ENCODE data around the gene GOLGA3.

Gene GOLGA3

DNA sequence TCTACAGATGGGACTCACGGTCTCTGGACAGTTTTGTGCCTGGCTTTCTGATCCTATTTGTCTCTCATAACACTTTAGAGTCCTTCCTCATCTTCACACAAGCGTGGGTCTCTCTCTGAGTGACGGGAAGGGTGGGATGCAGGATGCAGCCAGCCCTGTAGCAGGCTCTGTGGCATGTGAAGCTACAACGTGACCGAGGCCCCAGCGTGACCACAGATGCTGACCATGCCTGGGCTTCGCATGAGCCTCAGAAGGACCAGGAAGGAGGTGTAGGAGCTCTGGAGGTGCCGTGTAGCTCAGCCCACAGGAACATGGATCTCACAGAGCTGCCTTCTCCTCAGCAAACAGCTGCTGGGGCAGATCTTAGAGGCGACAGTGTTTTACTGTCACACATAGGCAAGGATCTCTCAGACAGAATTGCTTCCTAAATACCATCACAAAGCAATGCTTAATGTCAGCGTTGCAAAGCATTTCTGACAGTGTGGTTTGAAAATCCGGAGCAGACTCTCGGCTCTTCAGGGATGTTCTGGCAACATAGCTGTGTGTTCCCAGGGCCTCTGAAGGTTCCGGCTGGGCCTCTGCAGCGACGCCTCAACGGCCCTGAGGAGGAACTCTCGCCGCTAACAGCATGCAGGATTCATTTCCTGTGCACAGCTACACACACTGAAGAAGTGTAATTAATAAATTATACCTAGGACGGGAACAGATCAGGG, 88.9 kb downstream of the GOLGA3 start:
- H3K4me1 ChIP-seq (ENCODE audit: control insufficient read depth, insufficient read depth, low read length), result no peaks in the 10 kb centered on the region
- H3K4me2 ChIP-seq (ENCODE audit: low read length), result no peak overlapping the region
- H3K9ac ChIP-seq (ENCODE audit: low read depth, low read length), result no peak overlapping the region
- peaks cover 90% of the 10 kb centered on the region for H3K36me3 ChIP-seq (ENCODE audit: insufficient read depth, low read length)
- no peaks in the 10 kb centered on the region for H3K9me3 ChIP-seq (replicated peaks; ENCODE audit: low read length)
- no peak overlapping the region for H3K4me3 ChIP-seq (ENCODE audit: low read length)
- H3K27me3 ChIP-seq (ENCODE audit: control insufficient read depth, insufficient read depth, low read length), result no peaks in the 10 kb centered on the region

DNA sequence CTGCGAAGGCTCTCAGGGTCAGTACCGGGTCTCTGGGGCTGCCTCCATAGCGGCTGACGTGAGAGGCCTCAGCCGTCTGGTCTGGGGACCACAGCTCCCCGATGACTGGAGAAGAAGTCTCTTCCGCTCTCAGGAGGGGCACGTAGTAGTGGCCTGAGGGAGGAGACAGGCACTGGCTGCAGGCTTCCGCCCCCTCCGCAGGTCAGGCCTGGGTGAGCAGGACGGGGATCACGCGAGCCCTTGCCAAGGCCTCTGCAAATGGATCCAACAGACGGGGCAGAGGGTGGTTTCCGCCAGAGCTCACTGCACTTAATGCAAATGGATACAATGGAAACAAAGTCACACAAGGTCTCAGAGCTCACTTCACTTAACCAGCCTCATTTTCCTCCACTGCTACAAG, 91.8 kb downstream of the GOLGA3 start:
- Histone ChIP-seq H3K9me3 (replicated peaks; ENCODE audit: low read length) (no peaks in the 10 kb centered on the region), H3K4me1 (ENCODE audit: control insufficient read depth, insufficient read depth, low read length) (no peaks in the 10 kb centered on the region), H3K36me3 (ENCODE audit: insufficient read depth, low read length) (peaks cover 81% of the 10 kb centered on the region), H3K4me2 (ENCODE audit: low read length) (no peak overlapping the region), H3K4me3 (ENCODE audit: low read length) (no peak overlapping the region), H3K9ac (ENCODE audit: low read depth, low read length) (no peak overlapping the region), H3K27me3 (ENCODE audit: control insufficient read depth, insufficient read depth, low read length) (no peaks in the 10 kb centered on the region)

DNA sequence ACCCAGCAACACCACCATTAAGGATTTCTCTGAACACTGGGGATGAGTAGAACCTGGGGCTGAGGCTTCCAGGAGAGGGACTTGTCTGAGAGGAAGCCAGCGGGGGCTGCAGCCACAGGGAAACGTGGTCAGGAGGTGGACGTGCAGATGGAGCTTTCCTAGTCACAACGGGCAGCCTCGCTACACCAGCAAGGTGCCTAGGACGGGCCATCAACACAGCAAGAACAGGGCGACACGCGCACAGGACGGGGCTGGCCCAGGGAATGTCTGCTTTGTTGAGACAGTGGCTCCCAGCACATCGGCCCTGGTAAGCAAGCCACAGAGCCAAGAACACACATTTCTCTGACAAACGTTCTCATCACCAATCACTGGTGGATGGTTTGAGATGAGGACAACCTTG, 92.3 kb downstream of the GOLGA3 start:
- Histone ChIP-seq H3K27me3 (ENCODE audit: control insufficient read depth, insufficient read depth, low read length) (no peaks in the 10 kb centered on the region), H3K4me2 (ENCODE audit: low read length) (no peak overlapping the region), H3K9ac (ENCODE audit: low read depth, low read length) (no peak overlapping the region), H3K36me3 (ENCODE audit: insufficient read depth, low read length) (peaks cover 81% of the 10 kb centered on the region), H3K4me1 (ENCODE audit: control insufficient read depth, insufficient read depth, low read length) (no peaks in the 10 kb centered on the region), H3K4me3 (ENCODE audit: low read length) (no peak overlapping the region), H3K9me3 (replicated peaks; ENCODE audit: low read length) (no peaks in the 10 kb centered on the region)

DNA sequence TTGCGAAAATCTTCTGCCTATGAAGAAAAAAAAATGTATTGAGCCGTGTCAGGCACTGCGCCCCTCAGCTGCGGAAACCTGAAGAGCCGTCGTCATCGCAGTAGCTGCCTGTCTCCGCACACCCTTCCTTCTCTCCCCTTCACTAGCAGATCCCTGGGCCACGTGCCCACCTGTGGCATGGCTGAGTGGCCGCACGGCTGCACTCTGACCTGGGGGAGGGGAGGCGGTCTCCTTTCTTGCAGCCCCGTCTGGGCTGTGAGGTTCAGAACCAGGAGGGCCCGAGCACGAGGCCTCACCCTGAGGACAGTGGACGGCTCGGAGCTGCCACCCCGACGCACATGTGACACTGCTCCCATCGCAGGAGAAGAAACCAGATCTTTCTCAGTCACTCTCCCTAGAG, 93.2 kb downstream of the GOLGA3 start:
- H3K4me2 ChIP-seq (ENCODE audit: low read length), result no peak overlapping the region
- no peaks in the 10 kb centered on the region for H3K9me3 ChIP-seq (replicated peaks; ENCODE audit: low read length)
- H3K36me3 ChIP-seq (ENCODE audit: insufficient read depth, low read length), result peaks cover 81% of the 10 kb centered on the region
- H3K9ac ChIP-seq (ENCODE audit: low read depth, low read length), result no peak overlapping the region
- H3K27me3 ChIP-seq (ENCODE audit: control insufficient read depth, insufficient read depth, low read length), result no peaks in the 10 kb centered on the region
- no peak overlapping the region for H3K4me3 ChIP-seq (ENCODE audit: low read length)
- H3K4me1 ChIP-seq (ENCODE audit: control insufficient read depth, insufficient read depth, low read length), result no peaks in the 10 kb centered on the region

DNA sequence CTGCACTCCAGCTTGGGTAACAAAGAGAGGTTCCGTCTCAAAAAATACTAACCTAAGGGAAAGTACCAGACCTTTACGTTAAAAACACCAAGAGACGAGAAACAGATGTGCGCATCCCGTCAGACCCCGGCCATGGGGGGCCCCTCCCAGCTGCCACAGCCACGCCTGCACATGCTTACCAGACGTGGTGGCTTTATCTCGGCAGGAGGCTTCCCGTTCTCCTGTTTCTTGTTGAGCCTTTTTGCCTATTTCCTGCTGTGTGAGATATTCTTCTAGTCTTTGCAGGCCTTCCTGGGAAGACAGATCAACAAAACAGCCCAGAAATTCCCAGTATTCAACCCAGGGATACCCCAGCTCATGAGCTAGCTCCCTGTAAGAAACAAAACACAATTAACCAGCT, 94.5 kb downstream of the GOLGA3 start:
- no peaks in the 10 kb centered on the region for H3K9me3 ChIP-seq (replicated peaks; ENCODE audit: low read length)
- H3K9ac ChIP-seq (ENCODE audit: low read depth, low read length), result no peak overlapping the region
- H3K4me3 ChIP-seq (ENCODE audit: low read length), result no peak overlapping the region
- H3K36me3 ChIP-seq (ENCODE audit: insufficient read depth, low read length), result peaks cover 78% of the 10 kb centered on the region
- H3K4me2 ChIP-seq (ENCODE audit: low read length), result no peak overlapping the region
- no peaks in the 10 kb centered on the region for H3K4me1 ChIP-seq (ENCODE audit: control insufficient read depth, insufficient read depth, low read length)
- no peaks in the 10 kb centered on the region for H3K27me3 ChIP-seq (ENCODE audit: control insufficient read depth, insufficient read depth, low read length)

DNA sequence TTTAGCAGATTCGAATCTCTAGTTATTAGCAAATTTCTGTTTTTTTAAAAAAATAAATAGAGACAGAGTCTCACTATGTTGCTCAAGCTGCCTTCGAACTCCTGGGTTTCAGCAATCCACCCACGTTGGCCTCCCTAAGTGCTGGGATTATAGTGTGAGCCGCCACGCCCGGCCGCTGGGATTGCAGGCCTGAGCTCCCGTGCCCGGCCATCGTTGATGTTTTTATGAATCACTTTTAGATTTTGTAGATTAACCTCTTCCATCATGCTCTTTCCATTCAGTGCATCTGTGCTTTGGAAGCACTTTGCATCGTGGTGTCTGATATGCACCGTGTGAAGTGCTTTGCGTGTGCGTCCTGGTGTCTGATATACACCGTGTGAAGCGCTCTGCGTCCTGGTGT, 97.1 kb downstream of the GOLGA3 start:
- Histone ChIP-seq H3K4me1 (ENCODE audit: control insufficient read depth, insufficient read depth, low read length) (no peaks in the 10 kb centered on the region), H3K36me3 (ENCODE audit: insufficient read depth, low read length) (peaks cover 80% of the 10 kb centered on the region), H3K4me3 (ENCODE audit: low read length) (no peak overlapping the region)

DNA sequence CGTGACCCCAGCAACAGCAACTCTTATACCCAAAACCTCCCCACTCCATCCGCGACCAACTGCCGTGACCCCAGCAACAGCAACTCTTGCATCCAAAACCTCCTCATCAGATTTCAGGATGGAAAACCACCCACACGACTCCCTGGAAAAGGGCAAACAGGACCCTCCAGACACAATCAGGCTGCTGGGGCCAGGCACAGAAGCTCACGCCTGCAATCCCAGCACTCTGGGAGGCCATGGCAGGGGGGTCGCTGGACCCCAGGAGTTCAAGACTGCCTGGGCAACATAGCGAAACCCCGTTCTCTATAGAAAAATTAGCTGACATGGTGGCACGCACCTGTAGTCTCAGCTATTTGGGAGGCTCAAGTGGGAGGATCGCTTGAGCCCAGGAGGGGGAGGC, 98.3 kb downstream of the GOLGA3 start:
- Histone ChIP-seq H3K4me1 (ENCODE audit: control insufficient read depth, insufficient read depth, low read length) (peaks cover 3% of the 10 kb centered on the region), H3K9ac (ENCODE audit: low read depth, low read length) (no peak overlapping the region), H3K27me3 (ENCODE audit: control insufficient read depth, insufficient read depth, low read length) (no peaks in the 10 kb centered on the region), H3K36me3 (ENCODE audit: insufficient read depth, low read length) (peaks cover 82% of the 10 kb centered on the region), H3K4me3 (ENCODE audit: low read length) (no peak overlapping the region), H3K4me2 (ENCODE audit: low read length) (no peak overlapping the region), H3K9me3 (replicated peaks; ENCODE audit: low read length) (no peaks in the 10 kb centered on the region)

More for the DNA sequence above, 97.1 kb downstream of the GOLGA3 start:
- Histone ChIP-seq H3K9ac (ENCODE audit: low read depth, low read length) (no peak overlapping the region), H3K27me3 (ENCODE audit: control insufficient read depth, insufficient read depth, low read length) (no peaks in the 10 kb centered on the region), H3K4me2 (ENCODE audit: low read length) (no peak overlapping the region), H3K9me3 (replicated peaks; ENCODE audit: low read length) (no peaks in the 10 kb centered on the region)

DNA sequence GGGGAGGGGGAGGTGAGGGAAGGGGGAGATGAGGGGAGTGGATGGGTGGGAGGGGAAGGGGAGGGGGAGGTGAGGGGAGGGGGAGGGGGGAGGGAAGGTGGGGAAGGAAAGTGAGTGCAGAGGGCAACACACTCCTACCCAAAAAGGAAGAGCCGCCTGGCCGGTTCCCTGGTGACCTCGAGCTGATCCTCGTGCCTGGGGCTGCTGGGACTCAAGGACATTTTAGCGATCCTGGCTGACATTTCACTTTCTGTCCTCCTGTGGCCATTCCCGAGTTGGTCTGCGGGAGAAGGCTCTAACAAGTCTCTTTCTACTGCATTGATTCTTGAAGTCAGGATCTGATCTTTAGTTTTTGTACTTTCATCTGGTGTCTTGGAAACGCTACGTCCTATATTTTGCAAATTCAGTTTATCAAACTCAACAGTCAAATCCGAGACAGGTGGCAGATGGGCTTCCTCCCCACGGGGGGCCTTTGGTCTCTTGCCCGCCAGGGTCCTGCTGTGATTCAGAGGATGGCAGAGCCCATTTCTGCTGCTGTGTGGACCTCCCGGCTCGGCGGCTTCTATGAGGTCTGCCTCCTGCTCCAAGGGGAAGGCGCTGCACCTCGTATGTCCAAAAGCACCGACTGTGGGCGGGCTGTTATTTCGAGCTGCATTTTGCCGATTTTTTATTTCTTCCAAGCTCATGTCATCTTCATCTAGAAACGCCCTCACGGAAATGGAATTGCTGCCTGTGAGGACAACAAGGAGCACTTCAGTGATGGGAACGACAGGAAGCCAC, 98.9 kb downstream of the GOLGA3 start:
- no peaks in the 10 kb centered on the region for H3K9me3 ChIP-seq (replicated peaks; ENCODE audit: low read length)
- no peak overlapping the region for H3K4me3 ChIP-seq (ENCODE audit: low read length)
- peaks cover 9% of the 10 kb centered on the region for H3K4me1 ChIP-seq (ENCODE audit: control insufficient read depth, insufficient read depth, low read length)
- no peaks in the 10 kb centered on the region for H3K27me3 ChIP-seq (ENCODE audit: control insufficient read depth, insufficient read depth, low read length)
- H3K9ac ChIP-seq (ENCODE audit: low read depth, low read length), result no peak overlapping the region
- H3K36me3 ChIP-seq (ENCODE audit: insufficient read depth, low read length), result peaks cover 82% of the 10 kb centered on the region
- H3K4me2 ChIP-seq (ENCODE audit: low read length), result no peak overlapping the region

DNA sequence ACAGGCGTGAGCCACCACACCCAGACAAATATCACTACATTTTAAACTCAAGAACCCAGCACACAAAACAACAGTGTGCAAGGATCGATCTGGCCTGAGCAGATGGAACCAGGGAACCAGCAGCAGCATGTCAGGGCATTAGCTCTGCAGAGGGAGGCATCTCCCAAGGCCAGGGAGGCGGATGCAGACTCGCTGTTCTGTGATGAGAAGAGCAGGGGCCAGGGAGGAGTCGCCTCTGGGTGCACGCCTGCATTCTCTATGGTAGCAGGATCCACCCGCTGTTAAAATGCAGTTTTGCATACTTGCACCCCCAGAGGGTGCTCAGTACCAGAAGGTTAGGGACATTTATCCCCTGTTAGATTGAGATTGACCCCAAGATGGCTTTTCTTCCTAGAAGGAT, 100.2 kb downstream of the GOLGA3 start:
- Histone ChIP-seq H3K4me1 (ENCODE audit: control insufficient read depth, insufficient read depth, low read length) (peaks cover 19% of the 10 kb centered on the region), H3K4me2 (ENCODE audit: low read length) (no peak overlapping the region), H3K36me3 (ENCODE audit: insufficient read depth, low read length) (peaks cover 83% of the 10 kb centered on the region), H3K9me3 (replicated peaks; ENCODE audit: low read length) (no peaks in the 10 kb centered on the region), H3K4me3 (ENCODE audit: low read length) (no peak overlapping the region), H3K9ac (ENCODE audit: low read depth, low read length) (no peak overlapping the region), H3K27me3 (ENCODE audit: control insufficient read depth, insufficient read depth, low read length) (no peaks in the 10 kb centered on the region)

DNA sequence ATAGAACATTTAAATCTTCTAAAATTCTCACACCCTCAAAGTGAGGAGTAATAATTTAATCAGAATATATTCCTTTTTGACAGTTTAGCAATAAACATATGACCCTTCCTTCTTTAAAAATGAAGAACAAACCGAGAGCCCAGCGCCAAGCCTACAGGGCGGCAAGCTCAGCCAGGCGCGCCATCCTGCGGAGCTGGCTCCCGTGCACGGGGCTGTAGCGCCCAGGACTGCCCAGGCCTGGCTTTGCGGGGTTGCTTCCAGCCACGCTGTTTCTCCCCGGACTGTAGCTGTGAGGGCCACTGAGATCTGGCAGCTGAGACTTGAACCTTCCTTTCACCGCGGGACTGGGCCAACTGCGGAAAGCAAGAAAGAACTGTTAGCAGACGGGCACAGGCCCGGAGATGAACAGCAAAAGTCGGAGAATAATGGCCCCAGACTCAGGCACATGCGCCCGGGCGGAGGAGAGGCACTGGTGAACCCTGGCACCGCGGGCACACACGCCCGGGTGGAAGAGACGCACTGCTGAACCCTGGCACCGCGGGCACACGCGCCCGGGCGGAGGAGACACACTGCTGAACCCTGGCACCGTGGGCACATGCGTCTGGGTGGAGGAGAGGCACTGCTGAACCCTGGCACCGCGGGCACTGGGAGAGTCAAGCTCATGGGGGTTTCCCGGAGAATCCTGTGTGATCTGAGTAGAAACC, 101.4 kb downstream of the GOLGA3 start:
- H3K4me2 ChIP-seq (ENCODE audit: low read length), result no peak overlapping the region
- H3K27me3 ChIP-seq (ENCODE audit: control insufficient read depth, insufficient read depth, low read length), result no peaks in the 10 kb centered on the region
- H3K4me3 ChIP-seq (ENCODE audit: low read length), result no peak overlapping the region
- no peak overlapping the region for H3K9ac ChIP-seq (ENCODE audit: low read depth, low read length)
- peaks cover 84% of the 10 kb centered on the region for H3K36me3 ChIP-seq (ENCODE audit: insufficient read depth, low read length)
- H3K9me3 ChIP-seq (replicated peaks; ENCODE audit: low read length), result no peaks in the 10 kb centered on the region
- H3K4me1 ChIP-seq (ENCODE audit: control insufficient read depth, insufficient read depth, low read length), result peaks cover 25% of the 10 kb centered on the region

DNA sequence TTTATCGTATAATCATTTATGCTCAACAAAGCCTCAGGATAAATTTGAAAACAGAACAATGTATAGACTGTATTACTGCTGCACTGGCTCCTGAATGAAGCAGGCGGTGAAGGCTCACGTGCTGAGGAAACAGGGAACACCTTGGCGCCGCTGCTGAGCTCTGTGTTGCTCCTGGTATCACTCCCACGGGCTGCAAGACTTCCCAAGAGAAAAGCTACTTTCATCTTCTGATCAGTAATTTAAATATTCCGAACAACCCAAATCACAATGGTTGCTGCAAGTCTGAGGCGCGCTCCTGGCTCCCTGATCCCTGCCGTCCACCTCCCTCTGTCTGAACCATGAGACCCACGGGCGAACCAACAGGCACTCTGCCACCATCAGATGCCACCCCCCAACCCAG, 102.3 kb downstream of the GOLGA3 start:
- peaks cover 25% of the 10 kb centered on the region for H3K4me1 ChIP-seq (ENCODE audit: control insufficient read depth, insufficient read depth, low read length)
- H3K36me3 ChIP-seq (ENCODE audit: insufficient read depth, low read length), result peaks cover 82% of the 10 kb centered on the region
- H3K4me3 ChIP-seq (ENCODE audit: low read length), result no peak overlapping the region
- H3K4me2 ChIP-seq (ENCODE audit: low read length), result no peak overlapping the region
- H3K9ac ChIP-seq (ENCODE audit: low read depth, low read length), result no peak overlapping the region
- no peaks in the 10 kb centered on the region for H3K27me3 ChIP-seq (ENCODE audit: control insufficient read depth, insufficient read depth, low read length)
- no peaks in the 10 kb centered on the region for H3K9me3 ChIP-seq (replicated peaks; ENCODE audit: low read length)

Data from skeletal muscle satellite cell (primary cell).